Trophoblast cell (in vitro differentiated cells and primary cell): ENCODE measurements around the gene TEX2.

Experiments used
- DNase-seq, 2 donors: peaks; one replicate each; pipeline ENCODE4 v3.0.0-alpha.2; 2016
- H2AFZ ChIP-seq: 2 replicates; pipeline ENCODE4 v1.6.1; 2013; ENCODE audit warnings: low read length, moderate library complexity, mild to moderate bottlenecking; ENCODE audit not compliant: insufficient read depth, poor library complexity
- H2AK5ac ChIP-seq: 2 replicates; pipeline ENCODE4 v1.6.1; 2013; ENCODE audit warnings: mild to moderate bottlenecking, low read length
- H2BK120ac ChIP-seq: 2 replicates; pipeline ENCODE4 v1.6.1; 2013; ENCODE audit warnings: low read length, mild to moderate bottlenecking, moderate library complexity; ENCODE audit not compliant: insufficient read depth, poor library complexity
- H2BK12ac ChIP-seq: 2 replicates; pipeline ENCODE4 v1.6.1; 2013; ENCODE audit warnings: mild to moderate bottlenecking, low read length, moderate library complexity
- H2BK5ac ChIP-seq: 2 replicates; pipeline ENCODE4 v1.6.1; 2013; ENCODE audit warnings: low read length, low read depth, moderate library complexity, mild to moderate bottlenecking; ENCODE audit not compliant: poor library complexity
- H3K14ac ChIP-seq: 2 replicates; pipeline ENCODE4 v1.6.1; 2013; ENCODE audit warnings: mild to moderate bottlenecking, low read length
- H3K18ac ChIP-seq: 2 replicates; pipeline ENCODE4 v1.6.1; 2013; ENCODE audit warnings: mild to moderate bottlenecking, low read length
- H3K23ac ChIP-seq: 2 replicates; pipeline ENCODE4 v1.6.1; 2013; ENCODE audit warnings: low read length
- H3K27ac ChIP-seq: 2 replicates; pipeline ENCODE4 v1.5.1; 2013; ENCODE audit warnings: low read depth, mild to moderate bottlenecking, inconsistent platforms, low read length, moderate library complexity
- H3K27me3 ChIP-seq: 2 replicates; pipeline ENCODE4 v1.6.1; 2013; ENCODE audit warnings: inconsistent platforms, mild to moderate bottlenecking, low read length, moderate library complexity; ENCODE audit not compliant: insufficient read depth
- H3K36me3 ChIP-seq, 2 experiments: 1 replicate in 1 of 2; 2 replicates in 1 of 2; pipeline ENCODE4 v1.6.1; 2013; ENCODE audit warnings: low read length in 2 of 2, mild to moderate bottlenecking in 2 of 2, moderate library complexity in 1 of 2; ENCODE audit not compliant: insufficient read depth in 2 of 2, control insufficient read depth in 1 of 2
- H3K4ac ChIP-seq: 2 replicates; pipeline ENCODE4 v1.6.1; 2013; ENCODE audit warnings: low read depth, mild to moderate bottlenecking, low read length, moderate library complexity
- H3K4me1 ChIP-seq, 2 experiments: 1 replicate in 1 of 2; 2 replicates in 1 of 2; pipeline ENCODE4 v1.6.1; 2013; ENCODE audit warnings: low read length in 2 of 2, mild to moderate bottlenecking in 2 of 2, moderate library complexity in 1 of 2; ENCODE audit not compliant: insufficient read depth in 2 of 2, control insufficient read depth in 1 of 2
- H3K4me2 ChIP-seq: 2 replicates; pipeline ENCODE4 v1.6.1; 2013; ENCODE audit warnings: inconsistent platforms, mild to moderate bottlenecking, low read length, moderate library complexity
- H3K4me3 ChIP-seq: 2 replicates; pipeline ENCODE4 v1.5.1; 2013; ENCODE audit warnings: mild to moderate bottlenecking, low read depth, low read length, inconsistent platforms
- H3K79me1 ChIP-seq: one replicate; pipeline ENCODE4 v1.6.1; 2013; ENCODE audit warnings: low read length
- H3K79me2 ChIP-seq: 2 replicates; pipeline ENCODE4 v1.6.1; 2013; ENCODE audit warnings: low read length, mild to moderate bottlenecking; ENCODE audit not compliant: control insufficient read depth, insufficient read depth, poor library complexity
- H3K9ac ChIP-seq: 2 replicates; pipeline ENCODE4 v1.6.1; 2013; ENCODE audit warnings: mild to moderate bottlenecking, low read length
- H3K9me3 ChIP-seq: 2 replicates; pipeline ENCODE4 v1.6.1; 2013; ENCODE audit warnings: low read depth, mild to moderate bottlenecking, control low read depth, inconsistent platforms, low read length; ENCODE audit not compliant: insufficient read depth
- H4K12ac ChIP-seq: 2 replicates; pipeline ENCODE4 v1.6.1; 2013; ENCODE audit warnings: low read depth, mild to moderate bottlenecking, low read length, moderate library complexity
- H4K8ac ChIP-seq: 2 replicates; pipeline ENCODE4 v1.6.1; 2013; ENCODE audit warnings: low read depth, mild to moderate bottlenecking, low read length, moderate library complexity
- H4K91ac ChIP-seq: one replicate; pipeline ENCODE4 v1.6.1; 2013; ENCODE audit warnings: low read depth, mild to moderate bottlenecking, low read length, moderate library complexity
- WGBS: extraction: QIAGEN DNeasy Blood & Tissue Kit; methylation state at CpG from one replicate; pipeline ENCODE4 v1.1.7; 2013; ENCODE audit warnings: missing lambda C conversion rate; ENCODE audit not compliant: insufficient read length, insufficient coverage; ENCODE audit errors: extremely low coverage; 5-methylcytosine and 5-hydroxymethylcytosine counted together

Gene TEX2

GRCh38 chr17:64107500-64108236 lies 155.4 kb downstream of the TEX2 start:
- Histone ChIP-seq H3K9me3 (no peaks in the 10 kb centered on the region), H3K36me3 (peaks cover 0 to 2% of the 10 kb centered on the region in 2 experiments)

GRCh38 chr17:64106918-64107317 lies 156.1 kb downstream of the TEX2 start:
- no peak overlapping the region for H2AFZ ChIP-seq
- no peak overlapping the region for H3K23ac ChIP-seq
- no peak overlapping the region for H2BK120ac ChIP-seq
- H2BK12ac ChIP-seq, result no peak overlapping the region
- no CpG with 5 or more reads among the region's 3 CpGs for WGBS
- H3K9ac ChIP-seq, result no peak overlapping the region
- H3K4ac ChIP-seq, result no peak overlapping the region
- no peak overlapping the region for H4K12ac ChIP-seq
- no peak overlapping the region for H4K8ac ChIP-seq
- H4K91ac ChIP-seq, result no peak overlapping the region
- H3K18ac ChIP-seq, result no peak overlapping the region
- H3K4me2 ChIP-seq, result no peak overlapping the region
- no peak for DNase-seq
- H3K14ac ChIP-seq, result no peak overlapping the region
- peaks cover 2% of the 10 kb centered on the region for H3K79me1 ChIP-seq
- no peak overlapping the region for H3K4me3 ChIP-seq
- H3K4me1 ChIP-seq, result peaks cover 4 to 13% of the 10 kb centered on the region in 2 experiments
- no peak overlapping the region for H2BK5ac ChIP-seq
- no peaks in the 10 kb centered on the region for H3K27me3 ChIP-seq
- peaks cover 0 to 2% of the 10 kb centered on the region in 2 experiments for H3K36me3 ChIP-seq
- no peaks in the 10 kb centered on the region for H3K9me3 ChIP-seq
- H3K79me2 ChIP-seq, result no peaks in the 10 kb centered on the region
- no peak overlapping the region for H2AK5ac ChIP-seq
- H3K27ac ChIP-seq, result no peak overlapping the region

More at GRCh38 chr17:64107500-64108236, 155.4 kb downstream of the TEX2 start:
- H2AFZ ChIP-seq, result no peak overlapping the region
- H3K18ac ChIP-seq, result no peak overlapping the region
- no peaks in the 10 kb centered on the region for H3K27me3 ChIP-seq
- H3K14ac ChIP-seq, result no peak overlapping the region
- H4K8ac ChIP-seq, result no peak overlapping the region
- H3K27ac ChIP-seq, result no peak overlapping the region
- H2BK5ac ChIP-seq, result no peak overlapping the region
- no peak overlapping the region for H4K91ac ChIP-seq
- no peak overlapping the region for H2AK5ac ChIP-seq
- no peak for DNase-seq
- H3K79me1 ChIP-seq, result peaks cover 2% of the 10 kb centered on the region
- no peak overlapping the region for H3K23ac ChIP-seq
- no peaks in the 10 kb centered on the region for H3K79me2 ChIP-seq
- H3K4me1 ChIP-seq, result peaks cover 4 to 13% of the 10 kb centered on the region in 2 experiments
- H3K9ac ChIP-seq, result no peak overlapping the region
- no peak overlapping the region for H4K12ac ChIP-seq
- no peak overlapping the region for H2BK12ac ChIP-seq
- H3K4me2 ChIP-seq, result no peak overlapping the region
- H3K4me3 ChIP-seq, result no peak overlapping the region
- WGBS, result no CpG with 5 or more reads among the region's 5 CpGs
- H3K4ac ChIP-seq, result no peak overlapping the region
- H2BK120ac ChIP-seq, result no peak overlapping the region

GRCh38 chr17:64103391-64104364 lies 159.4 kb downstream of the TEX2 start:
- H4K8ac ChIP-seq, result no peak overlapping the region
- H3K36me3 ChIP-seq, result peaks cover 0 to 2% of the 10 kb centered on the region in 2 experiments
- H4K91ac ChIP-seq, result no peak overlapping the region
- H2AFZ ChIP-seq, result no peak overlapping the region
- H3K79me2 ChIP-seq, result no peaks in the 10 kb centered on the region
- H3K4ac ChIP-seq, result no peak overlapping the region
- no peaks in the 10 kb centered on the region for H3K79me1 ChIP-seq
- no peaks in the 10 kb centered on the region for H3K9me3 ChIP-seq
- no peak overlapping the region for H3K4me2 ChIP-seq
- no peak overlapping the region for H4K12ac ChIP-seq
- H3K18ac ChIP-seq, result no peak overlapping the region
- H2BK120ac ChIP-seq, result no peak overlapping the region
- DNase-seq, result peak; percentile 28 to 64
- no peak overlapping the region for H3K9ac ChIP-seq
- H2BK5ac ChIP-seq, result no peak overlapping the region
- no peak overlapping the region for H3K23ac ChIP-seq
- H3K27me3 ChIP-seq, result no peaks in the 10 kb centered on the region
- no peak overlapping the region for H3K27ac ChIP-seq
- H2BK12ac ChIP-seq, result no peak overlapping the region
- H3K4me3 ChIP-seq, result no peak overlapping the region
- peaks cover 0 to 3% of the 10 kb centered on the region in 2 experiments for H3K4me1 ChIP-seq
- no peak overlapping the region for H3K14ac ChIP-seq
- no CpG with 5 or more reads among the region's 5 CpGs for WGBS
- H2AK5ac ChIP-seq, result no peak overlapping the region

- Histone ChIP-seq H2AK5ac (no peak overlapping the region), H3K27ac (no peak overlapping the region)
- no CpG with 5 or more reads among the region's 7 CpGs for WGBS
These were observed 160.3 kb downstream of the TEX2 start for GRCh38 chr17:64102627-64103390.

More at GRCh38 chr17:64102627-64103390, 160.3 kb downstream of the TEX2 start:
- Histone ChIP-seq H2BK12ac (no peak overlapping the region), H3K14ac (no peak overlapping the region), H3K23ac (no peak overlapping the region), H4K8ac (no peak overlapping the region), H4K12ac (no peak overlapping the region), H3K9ac (no peak overlapping the region), H3K79me2 (no peaks in the 10 kb centered on the region), H3K4ac (no peak overlapping the region), H2BK5ac (no peak overlapping the region), H3K27me3 (no peaks in the 10 kb centered on the region), H3K18ac (peak overlapping the region; percentile 27), H4K91ac (no peak overlapping the region), H3K4me3 (no peak overlapping the region), H2BK120ac (no peak overlapping the region), H3K4me1 (peaks cover 0 to 3% of the 10 kb centered on the region in 2 experiments), H3K36me3 (peaks cover 0 to 4% of the 10 kb centered on the region in 2 experiments), H2AFZ (no peak overlapping the region), H3K79me1 (no peaks in the 10 kb centered on the region), H3K9me3 (no peaks in the 10 kb centered on the region), H3K4me2 (no peak overlapping the region)
- peak; percentile 59 to 64 for DNase-seq
